Fibroblast of lung (primary cell): ENCODE results near the gene GDF10. TPM values are rescaled to one million over a fixed set of nuclear protein-coding genes. Genes with fewer than 3 reads are reported as not detected.

Source experiments
- DNase-seq, 2 donors: peaks; one replicate each; pipeline versions ENCODE4 v3.0.0 to v3.0.0-alpha.2; 2010; ENCODE audit warnings: low read depth in 2 of 2
- H2AFZ ChIP-seq: 2 replicates; pipeline ENCODE4 v1.5.1; 2012; ENCODE audit warnings: low read length, control low read depth, inconsistent platforms
- H3K27ac ChIP-seq: 2 replicates; pipeline ENCODE4 v1.5.1; 2011; ENCODE audit warnings: low read length, control low read depth; ENCODE audit not compliant: insufficient read depth
- H3K27me3 ChIP-seq: 2 replicates; pipeline ENCODE4 v1.5.1; 2011; ENCODE audit warnings: mild to moderate bottlenecking, low read length; ENCODE audit not compliant: control insufficient read depth, insufficient read depth
- H3K36me3 ChIP-seq: 2 replicates; pipeline ENCODE4 v1.5.1; 2011; ENCODE audit warnings: low read length; ENCODE audit not compliant: control insufficient read depth, insufficient read depth
- H3K4me1 ChIP-seq: 2 replicates; pipeline ENCODE4 v1.5.1; 2011; ENCODE audit warnings: low read length; ENCODE audit not compliant: control insufficient read depth, insufficient read depth; ENCODE audit errors: extremely low read depth
- H3K4me2 ChIP-seq: 2 replicates; pipeline ENCODE4 v1.5.1; 2011; ENCODE audit warnings: low read length, control low read depth; ENCODE audit not compliant: insufficient read depth; ENCODE audit errors: extremely low read depth
- H3K4me3 ChIP-seq, 4 experiments: fragments of 200-600 bp in 1 of 4; sonication (generic) in 1 of 4; replicated peaks in 1 of 4; 2 replicates each; pipeline ENCODE4 v1.5.1; 2011 to 2016; ENCODE audit warnings: low read length in 4 of 4, low read depth in 3 of 4, mild to moderate bottlenecking in 3 of 4, control low read depth in 2 of 4, inconsistent platforms in 1 of 4, mixed read lengths in 1 of 4; ENCODE audit not compliant: insufficient read depth in 1 of 4; ENCODE audit errors: control extremely low read depth in 1 of 4
- H3K79me2 ChIP-seq: 2 replicates; pipeline ENCODE4 v1.5.1; 2012; ENCODE audit warnings: mild to moderate bottlenecking, low read length, inconsistent platforms; ENCODE audit not compliant: control insufficient read depth, insufficient read depth
- H3K9ac ChIP-seq: 2 replicates; pipeline ENCODE4 v1.5.1; 2011; ENCODE audit warnings: mild to moderate bottlenecking, low read length, control low read depth; ENCODE audit not compliant: insufficient read depth
- H3K9me3 ChIP-seq: 2 replicates; pipeline ENCODE4 v1.5.1; 2012; ENCODE audit warnings: low read depth, low read length; ENCODE audit not compliant: control insufficient read depth, insufficient read depth
- H4K20me1 ChIP-seq: 2 replicates; pipeline ENCODE4 v1.5.1; 2011; ENCODE audit warnings: low read length; ENCODE audit not compliant: control insufficient read depth, insufficient read depth; ENCODE audit errors: extremely low read depth
- CTCF ChIP-seq, 2 donors: IDR thresholded peaks in 1 of 2; conservative IDR thresholded peaks in 1 of 2; 1 replicate in 1 of 2; 2 replicates in 1 of 2; pipeline ENCODE4 v1.5.1; 2011 to 2012; ENCODE audit warnings: low read length in 2 of 2, control low read depth in 1 of 2, inconsistent platforms in 1 of 2, low read depth in 1 of 2, mild to moderate bottlenecking in 1 of 2
- EZH2 ChIP-seq: IDR thresholded peaks from 2 replicates; pipeline ENCODE4 v1.5.1; 2012; ENCODE audit warnings: low read length, control low read depth, mild to moderate bottlenecking; ENCODE audit errors: missing control alignments
- polyA plus RNA-seq, 2 donors: library from polyadenylated mRNA; depleted of rRNA in 1 of 2; stranded (reverse) in 1 of 2; unstranded in 1 of 2; fragments of >200 nt; gene quantifications; 2 replicates each; pipeline ENCODE4 v1.2.1, GENCODE V29; 2011 to 2012; ENCODE audit warnings: missing spikeins in 1 of 2
- total RNA-seq: library from RNA; depleted of rRNA; stranded (reverse); fragments of >200 nt; gene quantifications from 2 replicates; pipeline ENCODE4 v1.2.1, GENCODE V29; 2014

Gene GDF10
- total and polyA plus RNA-seq, 2 donors (not counting 1 experiment from before 2014, with no cell fraction given), result 6.2 to 25.1 TPM

- peak; percentile 19 to 53 for DNase-seq
- Histone ChIP-seq H3K79me2 (no peaks in the 10 kb centered on the region), H3K4me2 (no peak overlapping the region), H3K4me3 (no peak overlapping the region), H2AFZ (no peak overlapping the region), H3K27ac (no peak overlapping the region), H3K4me1 (no peaks in the 10 kb centered on the region), H4K20me1 (no peaks in the 10 kb centered on the region), H3K9ac (no peak overlapping the region), H3K27me3 (no peaks in the 10 kb centered on the region), H3K36me3 (no peaks in the 10 kb centered on the region), H3K9me3 (no peaks in the 10 kb centered on the region)
- TF ChIP-seq EZH2, result no peak
- TF ChIP-seq CTCF (conservative IDR thresholded peaks at IDR 0.05 in 1 of 2, IDR thresholded peaks at IDR 0.05 in 1 of 2; ENCODE audit: low read depth in 1 of 2, low read length in 2 of 2), result peak; percentile 92 to 96
Observed at GRCh38 chr10:47340608-47341170, 40.7 kb downstream of the GDF10 start.

GRCh38 chr10:47344996-47345870 is 45.2 kb downstream of the GDF10 start:
- no peak for DNase-seq
- Histone ChIP-seq H3K79me2 (no peaks in the 10 kb centered on the region), H3K36me3 (no peaks in the 10 kb centered on the region)

More at GRCh38 chr10:47344996-47345870, 45.2 kb downstream of the GDF10 start:
- Histone ChIP-seq H3K27ac (no peak overlapping the region), H3K27me3 (no peaks in the 10 kb centered on the region), H3K4me1 (no peaks in the 10 kb centered on the region), H3K4me2 (no peak overlapping the region), H3K4me3 (no peak overlapping the region), H3K9me3 (no peaks in the 10 kb centered on the region), H3K9ac (no peak overlapping the region), H2AFZ (no peak overlapping the region), H4K20me1 (no peaks in the 10 kb centered on the region)
- no peak for TF ChIP-seq EZH2
- no peak for TF ChIP-seq CTCF (conservative IDR thresholded peaks at IDR 0.05 in 1 of 2, IDR thresholded peaks at IDR 0.05 in 1 of 2; ENCODE audit: low read depth in 1 of 2, low read length in 2 of 2)
